ENCODE data around the gene TEKT1. TPM values are rescaled to one million over a fixed set of nuclear protein-coding genes. Genes with fewer than 3 reads are reported as not detected.

TEKT1 gene
- total RNA-seq, 1 donor: not detected

DNA sequence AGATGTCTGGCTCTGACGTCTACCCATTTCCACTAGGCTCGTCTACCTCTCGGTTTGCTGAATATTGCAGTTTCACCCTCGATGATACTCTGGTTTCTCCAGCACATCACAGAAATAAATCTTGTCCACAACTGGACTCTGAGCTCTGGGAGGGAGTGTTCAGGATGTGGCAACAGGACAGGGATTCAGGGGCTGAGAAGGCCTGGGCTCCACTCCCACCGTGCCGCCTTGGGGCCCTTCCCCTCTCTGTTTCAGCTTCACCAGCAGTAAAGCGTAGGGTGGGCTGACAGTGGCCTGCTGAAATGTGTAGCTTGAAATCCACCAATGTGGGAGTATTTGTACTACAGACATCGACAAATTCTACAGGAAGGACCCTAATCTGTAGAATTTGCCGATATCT, 20.0 kb downstream of the TEKT1 start:
- TF ChIP-seq, protein P1, sequence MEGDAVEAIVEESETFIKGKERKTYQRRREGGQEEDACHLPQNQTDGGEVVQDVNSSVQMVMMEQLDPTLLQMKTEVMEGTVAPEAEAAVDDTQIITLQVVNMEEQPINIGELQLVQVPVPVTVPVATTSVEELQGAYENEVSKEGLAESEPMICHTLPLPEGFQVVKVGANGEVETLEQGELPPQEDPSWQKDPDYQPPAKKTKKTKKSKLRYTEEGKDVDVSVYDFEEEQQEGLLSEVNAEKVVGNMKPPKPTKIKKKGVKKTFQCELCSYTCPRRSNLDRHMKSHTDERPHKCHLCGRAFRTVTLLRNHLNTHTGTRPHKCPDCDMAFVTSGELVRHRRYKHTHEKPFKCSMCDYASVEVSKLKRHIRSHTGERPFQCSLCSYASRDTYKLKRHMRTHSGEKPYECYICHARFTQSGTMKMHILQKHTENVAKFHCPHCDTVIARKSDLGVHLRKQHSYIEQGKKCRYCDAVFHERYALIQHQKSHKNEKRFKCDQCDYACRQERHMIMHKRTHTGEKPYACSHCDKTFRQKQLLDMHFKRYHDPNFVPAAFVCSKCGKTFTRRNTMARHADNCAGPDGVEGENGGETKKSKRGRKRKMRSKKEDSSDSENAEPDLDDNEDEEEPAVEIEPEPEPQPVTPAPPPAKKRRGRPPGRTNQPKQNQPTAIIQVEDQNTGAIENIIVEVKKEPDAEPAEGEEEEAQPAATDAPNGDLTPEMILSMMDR (IDR thresholded peaks at IDR 0.05; ENCODE audit: insufficient read depth, low read length): no peak
- no peak overlapping the region for H3K4me3 ChIP-seq (ENCODE audit: low read depth, low read length)
- no peak for DNase-seq (ENCODE audit: low read depth)

DNA sequence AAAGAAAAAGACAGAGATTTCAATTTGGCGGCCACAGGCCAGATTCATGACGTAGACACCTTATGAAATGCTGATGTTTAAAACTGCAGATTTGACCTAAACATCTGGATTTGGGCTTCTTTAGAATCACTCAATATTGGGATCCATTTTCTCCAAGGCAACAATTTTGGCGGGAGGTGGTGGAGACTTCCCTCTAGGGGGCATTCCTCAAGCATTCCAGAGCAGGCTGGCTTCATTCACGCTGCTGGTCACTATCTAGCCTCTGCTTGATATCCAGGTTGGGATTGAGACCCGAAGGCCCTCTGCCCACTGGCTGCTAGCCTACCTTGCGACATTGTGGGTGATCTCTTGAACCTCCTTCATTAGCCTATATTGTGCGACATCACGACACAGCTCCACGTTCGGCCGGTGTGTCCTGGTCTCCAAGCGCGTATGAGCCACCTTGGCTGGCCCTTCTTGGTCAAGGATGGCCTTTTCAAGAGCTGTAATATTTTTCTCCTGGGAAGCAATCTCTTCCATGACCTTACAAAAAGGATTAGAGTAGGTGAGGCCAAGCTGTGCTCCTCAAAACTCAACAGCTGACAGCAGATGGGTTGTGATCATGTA, 31.0 kb downstream of the TEKT1 start:
- TF ChIP-seq, protein P1 (IDR thresholded peaks at IDR 0.05; ENCODE audit: insufficient read depth, low read length): no peak

DNA sequence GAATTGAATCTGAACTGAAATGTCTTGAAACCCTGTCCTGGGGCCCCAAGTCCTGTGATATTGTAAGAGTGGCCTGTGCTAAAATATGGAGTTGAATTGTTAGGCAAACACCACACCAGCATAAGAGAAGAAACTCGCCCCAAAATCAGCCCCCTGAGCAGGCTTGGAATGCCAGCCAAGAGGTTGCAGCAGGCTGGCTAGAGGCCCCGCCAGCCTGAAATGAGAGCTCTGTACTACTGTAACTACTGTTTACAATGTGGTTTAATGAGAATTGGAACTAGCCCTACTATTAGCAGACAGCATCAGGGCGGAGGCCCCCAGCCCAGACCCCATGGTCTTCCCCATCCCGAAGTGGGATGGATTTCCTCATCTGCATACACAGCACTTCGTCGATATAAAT, 31.8 kb downstream of the TEKT1 start:
- TF ChIP-seq, protein P1 (IDR thresholded peaks at IDR 0.05; ENCODE audit: insufficient read depth, low read length): no peak
- no peak overlapping the region for H3K4me3 ChIP-seq (ENCODE audit: low read depth, low read length)
- no peak for DNase-seq (ENCODE audit: low read depth)

More for the DNA sequence above, 31.0 kb downstream of the TEKT1 start:
- no peak for DNase-seq (ENCODE audit: low read depth)
- H3K4me3 ChIP-seq (ENCODE audit: low read depth, low read length): no peak overlapping the region

DNA sequence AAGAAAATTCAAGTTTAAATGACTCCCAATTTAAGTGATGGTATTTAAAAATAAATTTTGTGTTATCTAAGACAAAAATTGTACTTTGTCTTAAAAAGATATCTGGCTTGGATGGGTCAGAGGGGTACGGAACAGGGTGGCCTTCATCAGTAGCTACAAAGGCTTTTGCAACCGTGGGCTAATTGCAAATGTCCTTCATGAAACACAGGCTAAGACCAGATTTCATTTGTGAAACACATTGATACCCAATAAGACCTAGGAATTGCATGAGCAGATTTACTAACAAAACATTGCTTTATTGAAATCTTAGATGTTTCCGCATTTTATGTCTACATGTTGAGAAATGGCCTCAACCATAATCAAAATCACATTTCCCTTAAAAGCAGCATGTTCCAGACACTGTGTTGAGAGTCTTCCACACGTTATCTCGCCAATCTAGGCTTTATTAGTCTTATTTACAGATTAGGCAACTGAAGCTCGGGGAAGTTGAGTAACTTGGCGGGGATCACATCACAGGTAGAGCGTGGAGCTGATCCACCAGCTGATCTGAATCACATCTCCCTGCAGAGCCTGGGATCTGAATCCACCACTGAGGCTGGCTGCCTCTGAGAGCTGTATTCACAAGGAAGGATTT, 33.7 kb downstream of the TEKT1 start:
- no peak overlapping the region for H3K4me3 ChIP-seq (ENCODE audit: low read depth, low read length)
- no peak for DNase-seq (ENCODE audit: low read depth)
- TF ChIP-seq, protein P1 (IDR thresholded peaks at IDR 0.05; ENCODE audit: insufficient read depth, low read length): no peak

DNA sequence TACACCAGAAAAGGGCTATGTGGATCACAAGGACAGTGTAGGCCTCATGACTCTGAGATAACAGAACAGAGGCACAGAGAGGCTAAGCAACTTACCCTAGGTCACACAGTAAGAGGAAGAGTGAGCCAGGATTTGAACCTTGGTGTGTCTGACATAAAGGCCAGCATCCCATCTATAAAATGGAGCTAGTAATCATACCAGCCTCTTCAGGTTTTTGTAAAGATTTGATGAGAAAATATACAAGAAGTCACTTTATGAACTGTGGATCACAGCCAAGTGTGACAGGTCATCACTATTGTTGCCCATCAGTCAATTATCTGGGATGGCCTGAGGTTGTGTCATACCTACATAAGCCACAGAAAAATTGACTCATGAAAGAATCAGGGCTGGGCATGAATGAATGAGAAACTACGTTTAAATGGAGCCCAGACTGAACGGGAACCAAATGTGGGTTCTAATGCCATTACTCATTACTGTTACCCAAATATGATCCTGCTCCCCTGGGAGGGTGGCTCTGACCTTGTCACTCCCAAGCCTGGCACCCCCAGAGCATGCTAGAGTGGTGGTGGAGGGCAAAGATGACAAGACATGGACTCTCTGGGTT, 34.5 kb downstream of the TEKT1 start:
- no peak for DNase-seq (ENCODE audit: low read depth)
- TF ChIP-seq, protein P1 (IDR thresholded peaks at IDR 0.05; ENCODE audit: insufficient read depth, low read length): no peak
- no peak overlapping the region for H3K4me3 ChIP-seq (ENCODE audit: low read depth, low read length)

DNA sequence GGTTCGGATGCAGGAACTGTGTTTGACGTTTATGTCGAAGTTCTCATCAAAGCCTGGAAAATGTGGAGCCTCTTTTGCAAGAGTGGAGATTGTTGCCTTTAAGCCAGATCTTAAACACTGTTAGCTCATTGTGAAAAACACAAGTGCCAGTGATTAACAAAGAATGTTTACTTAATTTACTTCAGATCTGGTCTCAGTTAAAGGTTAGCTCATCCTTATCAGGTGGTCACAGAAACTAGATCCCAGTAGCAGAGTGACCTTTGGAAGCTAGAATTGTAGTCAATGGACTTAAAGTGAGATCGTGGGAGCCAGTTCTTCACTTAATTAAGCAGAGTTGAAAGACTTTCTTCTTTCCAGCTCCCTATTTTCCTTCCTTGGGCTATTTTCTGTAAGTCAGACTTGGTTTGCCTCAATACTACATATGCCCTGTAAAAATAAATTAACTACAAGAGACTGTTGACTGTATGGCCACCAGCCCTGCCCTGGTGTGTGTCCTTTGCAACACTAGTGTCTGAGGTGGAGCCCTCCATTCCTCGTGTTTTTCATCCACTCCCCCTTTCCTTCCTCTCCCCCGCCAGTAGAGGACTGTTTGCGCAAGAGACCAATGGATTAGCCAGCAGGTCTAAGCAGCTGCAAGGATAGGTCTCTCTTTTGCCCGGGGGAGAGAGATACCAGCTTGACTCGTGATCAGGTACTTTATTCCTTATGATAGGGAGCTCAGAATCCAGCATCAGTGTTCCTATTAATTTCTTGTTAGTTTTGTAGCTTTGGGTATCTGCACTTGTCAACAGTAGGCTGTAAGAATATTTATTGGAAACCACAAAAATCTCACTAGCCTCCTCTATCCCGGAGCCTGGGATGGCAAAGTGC, 35.3 kb downstream of the TEKT1 start:
- TF ChIP-seq, protein P1 (IDR thresholded peaks at IDR 0.05; ENCODE audit: insufficient read depth, low read length): no peak
- no peak for DNase-seq (ENCODE audit: low read depth)
- no peak overlapping the region for H3K4me3 ChIP-seq (ENCODE audit: low read depth, low read length)

All from fibroblast of the aortic adventitia (primary cell).